ENCODE measurements around the gene FCGR3A. TPM values are rescaled to one million over a fixed set of nuclear protein-coding genes. Genes with fewer than 3 reads are reported as not detected.
"Not testable (repeated sequence)": the region's sequence is repeated elsewhere in the genome, so short reads cannot be mapped to it uniquely, and the experiment has no call there.

The FCGR3A gene
- total and polyA plus RNA-seq, 2 of the 8 experiments (the other 6 are each of a cell fraction or from before 2014, with no cell fraction given), result not detected

- H3K4me3 ChIP-seq (ENCODE audit: extremely low read depth in 1 of 4, insufficient read depth in 2 of 4, low read depth in 3 of 4, low read length in 4 of 4); FAIRE-seq; H2BK20ac ChIP-seq (ENCODE audit: low read length); POLR2A ChIA-PET (ENCODE audit: partially characterized antibody); H4K91ac ChIP-seq (replicated peaks; ENCODE audit: insufficient read length, low read length); H3K23me2 ChIP-seq (ENCODE audit: low read depth, low read length); H3K9ac ChIP-seq (replicated peaks in 1 of 4; ENCODE audit: extremely low read depth in 1 of 4, low read depth in 3 of 4, low read length in 3 of 4); H3K4ac ChIP-seq (replicated peaks; ENCODE audit: insufficient read length, low read depth, low read length); H3K79me2 ChIP-seq (ENCODE audit: control insufficient read depth in 1 of 2, insufficient read depth in 2 of 2, low read length in 2 of 2); CTCF ChIA-PET (ENCODE audit: partially characterized antibody); H3K36me3 ChIP-seq (ENCODE audit: control insufficient read depth in 2 of 4, insufficient read depth in 4 of 4, low read length in 3 of 4); H3K56ac ChIP-seq (replicated peaks; ENCODE audit: insufficient read length, low read depth, low read length); H3K4me2 ChIP-seq (ENCODE audit: insufficient read depth in 1 of 2, low read depth in 2 of 2, low read length in 2 of 2); H3K23ac ChIP-seq (ENCODE audit: insufficient read length); H3K27ac ChIP-seq (ENCODE audit: low read depth, low read length); H2AFZ ChIP-seq (ENCODE audit: low read length); H4K20me1 ChIP-seq (replicated peaks in 1 of 2; ENCODE audit: control insufficient read depth in 1 of 2, insufficient read depth in 2 of 2, low read length in 2 of 2); H3K4me1 ChIP-seq (replicated peaks in 1 of 4; ENCODE audit: control insufficient read depth in 3 of 4, insufficient read depth in 4 of 4, low read length in 3 of 4); H4K8ac ChIP-seq (ENCODE audit: extremely low read depth, insufficient read depth, low read length); H2AK5ac ChIP-seq (ENCODE audit: low read depth, low read length); H4K5ac ChIP-seq (ENCODE audit: insufficient read length, low read depth, low read length); H2BK15ac ChIP-seq (ENCODE audit: low read length); H2BK120ac ChIP-seq (replicated peaks; ENCODE audit: low read depth, low read length); H3K79me1 ChIP-seq (ENCODE audit: low read depth, low read length); H3K27me3 ChIP-seq (replicated peaks in 1 of 4; ENCODE audit: control insufficient read depth in 3 of 4, extremely low read depth in 1 of 4, insufficient read depth in 3 of 4, low read length in 3 of 4); H3K18ac ChIP-seq (ENCODE audit: extremely low read depth, low read length); DNase-seq (ENCODE audit: low read depth in 1 of 2, low spot score in 2 of 2); H2BK12ac ChIP-seq (ENCODE audit: low read depth, low read length); H3K14ac ChIP-seq (ENCODE audit: insufficient read length); H2BK5ac ChIP-seq (ENCODE audit: low read depth, low read length); H3K9me3 ChIP-seq (ENCODE audit: insufficient read depth in 2 of 2, low read depth in 1 of 2, low read length in 1 of 2): not testable (repeated sequence)
- 87% methylated on average over 4 of the region's 5 CpGs; no CpG with 5 or more reads in 1 of the 2 experiments for WGBS, 2 experiments (ENCODE audit: extremely low coverage in 1 of 2, insufficient coverage in 1 of 2, insufficient read length in 1 of 2, insufficient replicate concordance in 2 of 2, low coverage in 1 of 2, low lambda C conversion rate in 2 of 2, missing lambda C conversion rate in 1 of 2)
These were observed 7.5 kb downstream of the FCGR3A start for GRCh38 chr1:161542091-161542559.

- H2BK120ac ChIP-seq (replicated peaks; ENCODE audit: low read depth, low read length); H2AFZ ChIP-seq (ENCODE audit: low read length); H3K56ac ChIP-seq (replicated peaks; ENCODE audit: insufficient read length, low read depth, low read length); H4K20me1 ChIP-seq (replicated peaks in 1 of 2; ENCODE audit: control insufficient read depth in 1 of 2, insufficient read depth in 2 of 2, low read length in 2 of 2); H3K4ac ChIP-seq (replicated peaks; ENCODE audit: insufficient read length, low read depth, low read length); H3K18ac ChIP-seq (ENCODE audit: extremely low read depth, low read length); H3K36me3 ChIP-seq (ENCODE audit: control insufficient read depth in 2 of 4, insufficient read depth in 4 of 4, low read length in 3 of 4); POLR2A ChIA-PET (ENCODE audit: partially characterized antibody); H2BK12ac ChIP-seq (ENCODE audit: low read depth, low read length); H3K9me3 ChIP-seq (ENCODE audit: insufficient read depth in 2 of 2, low read depth in 1 of 2, low read length in 1 of 2); H3K23ac ChIP-seq (ENCODE audit: insufficient read length); H4K5ac ChIP-seq (ENCODE audit: insufficient read length, low read depth, low read length); H2BK15ac ChIP-seq (ENCODE audit: low read length); H3K79me1 ChIP-seq (ENCODE audit: low read depth, low read length); DNase-seq (ENCODE audit: low read depth in 1 of 2, low spot score in 2 of 2); H4K91ac ChIP-seq (replicated peaks; ENCODE audit: insufficient read length, low read length); H3K14ac ChIP-seq (ENCODE audit: insufficient read length); H3K79me2 ChIP-seq (ENCODE audit: control insufficient read depth in 1 of 2, insufficient read depth in 2 of 2, low read length in 2 of 2); H2BK20ac ChIP-seq (ENCODE audit: low read length); H3K23me2 ChIP-seq (ENCODE audit: low read depth, low read length); H2BK5ac ChIP-seq (ENCODE audit: low read depth, low read length); H3K4me1 ChIP-seq (replicated peaks in 1 of 4; ENCODE audit: control insufficient read depth in 3 of 4, insufficient read depth in 4 of 4, low read length in 3 of 4); H3K27me3 ChIP-seq (replicated peaks in 1 of 4; ENCODE audit: control insufficient read depth in 3 of 4, extremely low read depth in 1 of 4, insufficient read depth in 3 of 4, low read length in 3 of 4); CTCF ChIA-PET (ENCODE audit: partially characterized antibody); H3K27ac ChIP-seq (ENCODE audit: low read depth, low read length); H2AK5ac ChIP-seq (ENCODE audit: low read depth, low read length); H4K8ac ChIP-seq (ENCODE audit: extremely low read depth, insufficient read depth, low read length); H3K9ac ChIP-seq (replicated peaks in 1 of 4; ENCODE audit: extremely low read depth in 1 of 4, low read depth in 3 of 4, low read length in 3 of 4); FAIRE-seq: not testable (repeated sequence)
- Histone ChIP-seq H3K4me2 (ENCODE audit: insufficient read depth in 1 of 2, low read depth in 2 of 2, low read length in 2 of 2) (peak overlapping the region; percentile 47 to 61), H3K4me3 (ENCODE audit: extremely low read depth in 1 of 4, insufficient read depth in 2 of 4, low read depth in 3 of 4, low read length in 4 of 4) (peak overlapping the region in 3 of 4 experiments; percentile 21 to 64 (median 64); a peak in 5 of 8 replicates)
- WGBS, 2 experiments (ENCODE audit: extremely low coverage in 1 of 2, insufficient coverage in 1 of 2, insufficient read length in 1 of 2, insufficient replicate concordance in 2 of 2, low coverage in 1 of 2, low lambda C conversion rate in 2 of 2, missing lambda C conversion rate in 1 of 2), result 59% methylated on average over 10 of the region's 10 CpGs; no CpG with 5 or more reads in 1 of the 2 experiments
These were observed 9.1 kb downstream of the FCGR3A start for GRCh38 chr1:161540570-161540960.

Measured in H1 (cell line).